ENCODE measurements around the gene ZBED4.

ZBED4 gene

DNA sequence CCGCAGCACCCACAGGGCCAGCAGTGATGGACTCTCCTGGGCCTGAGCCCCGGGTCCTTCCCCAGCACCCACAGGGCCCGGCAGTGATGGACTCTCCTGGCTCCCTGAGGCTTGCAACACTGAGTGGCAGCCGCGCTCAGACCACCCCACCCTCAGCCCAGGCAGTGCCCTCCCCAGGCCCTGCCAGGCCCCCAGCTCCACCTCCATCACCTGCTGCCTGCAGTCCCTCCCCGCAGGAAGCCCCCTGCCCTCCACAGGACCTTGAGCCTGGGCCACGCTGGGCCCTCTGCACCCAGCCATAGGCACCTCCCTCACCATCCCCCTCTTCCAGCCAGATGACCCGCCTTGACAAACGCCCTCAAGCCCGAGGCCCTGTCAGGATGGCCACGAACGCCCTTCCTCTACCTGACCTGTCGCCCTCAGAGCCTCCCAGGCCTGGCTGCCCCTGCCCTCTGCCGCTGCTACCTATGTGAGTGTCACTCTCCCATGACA, 53.2 kb downstream of the ZBED4 start:
- DNase-seq, result no peak

DNA sequence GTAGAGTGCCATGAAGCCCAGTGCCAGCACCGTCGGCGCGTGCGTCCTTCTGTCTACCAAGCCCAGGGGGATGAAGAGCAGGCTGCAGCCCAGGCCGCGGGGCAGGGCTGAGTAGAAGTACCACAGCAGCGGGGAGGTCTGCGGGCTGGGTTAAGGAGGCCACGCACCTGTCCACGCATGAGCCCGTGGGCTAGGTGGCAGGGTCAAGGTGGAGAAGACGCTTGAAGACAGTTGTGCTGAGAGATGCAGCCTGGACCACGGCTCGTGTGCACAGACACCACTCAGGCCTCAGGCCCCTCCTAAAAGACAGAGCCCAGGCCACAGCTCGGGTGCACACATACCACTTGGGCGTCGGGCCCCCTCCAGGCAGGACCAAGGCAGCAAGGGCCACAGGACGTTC, 54.2 kb downstream of the ZBED4 start:
- no peak for DNase-seq

DNA sequence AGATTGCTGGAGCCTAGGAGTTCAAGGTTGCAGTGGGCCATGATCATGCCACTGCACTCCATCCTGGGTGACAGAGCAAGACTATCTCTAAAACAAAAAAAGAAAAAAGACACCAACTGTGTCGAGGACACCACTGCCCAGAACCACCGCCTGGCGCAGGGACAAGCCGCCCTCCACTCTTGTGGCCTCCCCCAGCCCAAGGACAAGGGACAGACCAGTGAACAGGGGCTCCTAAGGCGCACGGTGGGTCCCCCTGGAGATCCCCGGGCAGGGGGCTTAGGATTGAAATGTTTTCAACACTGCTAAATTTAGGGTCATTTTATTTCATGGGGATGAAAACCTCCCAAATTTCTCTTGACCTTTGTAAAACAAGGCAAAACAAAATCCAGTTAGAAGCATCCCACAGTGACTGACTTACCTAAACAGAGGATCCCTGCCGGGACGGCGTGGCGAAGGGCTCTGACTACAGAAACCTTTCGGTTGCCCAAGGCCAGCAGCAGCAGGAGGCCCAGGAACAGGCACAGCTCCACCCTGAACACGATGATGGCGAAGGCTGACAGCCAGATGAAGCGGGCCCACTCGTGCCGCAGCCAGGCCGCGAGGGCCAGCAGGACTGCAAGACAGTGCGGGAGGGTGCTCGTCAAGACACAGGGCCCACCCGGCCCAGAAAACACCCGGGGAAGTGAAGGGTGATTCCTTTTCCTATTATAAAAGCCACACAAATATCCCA, 56.0 kb downstream of the ZBED4 start:
- no peak for DNase-seq

DNA sequence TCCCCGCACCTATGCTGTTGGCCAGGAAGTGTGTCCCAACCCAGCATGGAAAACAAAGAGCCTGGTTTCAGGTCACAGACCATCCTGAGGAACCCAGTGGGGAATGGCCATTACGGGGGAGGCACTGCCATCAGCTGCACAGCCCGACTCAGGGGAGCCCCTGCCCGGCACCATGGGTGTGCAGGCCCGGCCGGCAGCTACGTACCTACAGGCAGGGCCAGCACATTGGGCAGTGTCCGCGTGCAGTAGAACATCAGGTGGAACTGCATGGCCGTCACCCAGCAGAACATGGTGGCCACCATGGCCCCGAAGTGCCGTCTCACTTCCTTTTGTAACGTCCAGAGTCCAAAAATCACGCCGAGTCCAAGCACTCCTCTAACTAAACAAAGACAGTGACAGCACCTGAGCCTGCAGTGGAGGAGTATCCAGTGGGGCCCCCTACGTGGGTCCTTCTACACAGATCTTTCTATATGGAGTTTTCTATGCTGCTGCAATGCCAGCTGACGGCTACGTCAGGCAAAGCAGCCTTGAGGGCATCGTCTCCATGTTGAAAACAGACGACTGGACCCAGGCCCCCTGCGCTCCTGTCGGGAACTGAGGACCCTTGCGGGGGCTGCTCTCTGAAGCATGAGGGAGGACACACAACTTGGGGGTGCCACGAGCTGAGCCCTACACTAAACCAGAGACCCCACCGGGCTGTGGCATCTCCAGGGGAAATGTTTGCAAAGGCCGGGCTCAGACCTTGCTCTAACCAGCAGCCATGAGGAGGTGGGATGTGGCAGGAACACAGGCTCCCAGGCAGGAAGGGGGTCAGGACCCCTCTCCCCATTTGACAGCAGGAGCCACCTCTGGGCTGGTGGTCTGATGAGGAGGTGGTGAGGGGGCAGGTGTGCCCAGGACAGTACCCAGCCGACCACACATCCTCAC, 56.8 kb downstream of the ZBED4 start:
- DNase-seq, result no peak

DNA sequence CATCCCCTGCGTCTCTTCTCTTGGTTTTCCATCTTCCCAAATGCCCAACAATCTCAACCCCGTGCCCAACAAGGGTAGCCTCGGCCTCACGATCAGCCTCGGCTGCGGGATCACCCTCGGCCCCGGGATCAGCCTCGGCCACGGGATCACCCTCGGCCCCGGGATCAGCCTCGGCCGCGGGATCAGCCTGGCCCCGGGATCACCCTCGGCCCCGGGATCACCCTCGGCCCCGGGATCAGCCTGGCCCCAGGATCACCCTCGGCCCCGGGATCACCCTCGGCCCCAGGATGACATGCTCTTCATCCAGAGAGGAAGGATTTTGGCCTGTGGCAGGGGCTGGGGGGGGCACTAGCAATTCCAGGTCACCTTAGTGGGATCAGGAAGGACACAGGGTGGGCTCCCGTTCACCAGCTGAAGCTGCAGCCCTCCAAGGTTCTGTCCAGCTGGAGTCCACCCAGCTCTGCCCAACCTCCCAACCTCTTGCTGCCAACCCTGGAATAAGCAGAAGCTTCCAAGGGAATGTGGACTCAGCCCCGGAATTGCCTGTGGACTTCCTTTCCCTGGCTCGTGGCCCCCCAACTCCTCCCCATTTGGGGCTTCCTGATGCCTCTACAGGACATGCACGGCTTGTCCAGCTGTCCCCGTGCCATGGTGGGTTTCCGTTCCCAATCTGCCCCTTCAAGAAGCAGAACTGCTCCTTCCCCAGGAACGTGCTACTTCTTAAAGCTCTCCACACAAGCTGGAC, 58.4 kb downstream of the ZBED4 start:
- DNase-seq, result no peak

DNA sequence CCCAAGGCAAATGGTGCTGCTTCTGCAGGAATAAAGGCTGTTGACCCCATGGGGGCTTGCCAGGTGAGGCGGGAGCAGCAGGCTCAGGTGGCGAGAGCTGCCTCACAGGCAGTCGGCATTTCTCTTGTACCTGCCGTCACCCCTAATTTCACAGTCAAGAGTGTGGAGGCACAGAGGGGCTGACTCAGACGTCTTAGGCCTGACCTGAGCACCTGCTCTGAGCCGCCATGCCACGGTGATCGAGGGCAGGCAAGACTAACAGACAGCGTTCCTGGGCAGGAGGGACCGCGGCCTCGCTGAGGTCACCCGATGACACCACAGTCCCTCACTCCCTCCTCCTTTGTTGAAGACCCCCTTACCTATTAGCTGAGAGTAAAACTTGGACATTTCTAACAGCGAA, 59.4 kb downstream of the ZBED4 start:
- no peak for DNase-seq

DNA sequence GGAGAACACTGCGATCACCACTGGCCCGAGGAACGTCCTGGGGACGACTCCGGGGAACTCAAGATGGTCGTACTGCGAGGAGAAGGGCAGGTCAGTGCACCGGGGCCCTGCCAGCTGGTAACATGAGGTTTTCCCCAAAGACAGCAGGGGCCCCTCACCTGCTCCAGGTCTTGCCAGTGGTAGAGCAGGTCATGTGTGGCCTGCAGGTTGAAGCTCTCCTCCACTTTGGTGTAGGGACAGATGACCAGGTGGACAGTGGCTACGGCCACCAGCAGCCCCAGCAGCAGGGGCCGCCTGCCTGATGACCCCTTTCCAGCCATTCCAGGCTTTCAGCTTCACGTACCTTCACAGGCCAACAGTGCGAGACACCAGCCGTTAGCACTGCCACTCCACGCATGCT, 59.8 kb downstream of the ZBED4 start:
- DNase-seq, result no peak

DNA sequence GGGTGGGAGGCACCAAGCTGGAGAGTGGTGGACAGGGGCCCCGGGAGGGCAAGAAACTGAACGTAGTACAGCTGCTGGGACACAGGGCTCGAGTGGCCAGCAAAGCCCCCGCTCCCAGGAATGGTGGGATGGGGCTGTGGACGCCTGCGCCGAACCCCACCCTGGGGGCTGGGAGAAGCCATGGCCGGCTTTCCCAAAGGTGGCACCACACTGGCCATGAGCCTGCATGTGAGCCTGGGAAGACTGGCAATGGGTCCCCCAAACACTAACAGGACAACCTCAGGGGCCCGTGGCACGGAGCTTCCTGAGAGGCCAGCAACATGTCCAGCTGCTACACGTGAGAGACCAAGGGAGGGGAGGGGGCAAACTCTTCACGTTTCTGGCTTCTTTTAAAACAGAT, 60.6 kb downstream of the ZBED4 start:
- no peak for DNase-seq

DNA sequence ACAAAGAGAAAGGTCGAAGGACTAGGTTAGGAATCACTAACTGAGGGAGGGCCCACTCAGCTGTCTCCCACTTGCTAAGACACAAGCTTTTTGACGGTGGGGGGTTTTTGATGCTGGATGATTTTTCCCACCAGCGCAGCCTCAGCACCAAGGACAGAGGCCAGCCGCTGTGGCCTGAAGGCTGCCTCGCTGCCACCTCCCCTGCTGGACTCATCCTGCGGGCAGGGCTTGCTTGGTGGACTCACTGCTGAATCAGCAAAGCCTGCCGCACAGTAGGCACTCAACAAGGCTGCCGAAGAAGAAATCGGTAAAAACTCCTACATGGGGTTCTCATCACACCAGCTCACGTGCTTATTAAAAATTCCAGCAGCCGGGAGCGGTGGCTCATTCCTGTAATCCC, 62.0 kb downstream of the ZBED4 start:
- DNase-seq, result no peak

DNA sequence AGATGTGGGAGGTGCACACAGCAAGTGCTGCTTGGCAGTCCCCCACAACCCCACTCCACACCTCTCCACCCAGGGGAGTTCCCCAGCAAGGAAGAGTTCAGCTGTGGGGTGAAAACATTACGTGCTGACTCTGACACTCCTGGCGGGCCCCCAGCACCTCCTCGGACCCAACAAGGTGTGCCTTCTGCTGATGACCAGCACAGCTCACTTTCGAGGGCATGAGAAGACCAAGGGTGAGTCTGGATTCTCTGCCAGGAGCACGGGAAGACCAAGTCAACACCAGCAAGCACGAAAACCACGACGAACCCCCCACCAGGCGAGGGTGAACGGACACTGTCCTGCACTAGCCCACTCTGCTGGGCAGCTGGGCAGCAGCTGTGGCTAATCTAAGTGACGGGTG, 63.2 kb downstream of the ZBED4 start:
- DNase-seq, result no peak

DNA sequence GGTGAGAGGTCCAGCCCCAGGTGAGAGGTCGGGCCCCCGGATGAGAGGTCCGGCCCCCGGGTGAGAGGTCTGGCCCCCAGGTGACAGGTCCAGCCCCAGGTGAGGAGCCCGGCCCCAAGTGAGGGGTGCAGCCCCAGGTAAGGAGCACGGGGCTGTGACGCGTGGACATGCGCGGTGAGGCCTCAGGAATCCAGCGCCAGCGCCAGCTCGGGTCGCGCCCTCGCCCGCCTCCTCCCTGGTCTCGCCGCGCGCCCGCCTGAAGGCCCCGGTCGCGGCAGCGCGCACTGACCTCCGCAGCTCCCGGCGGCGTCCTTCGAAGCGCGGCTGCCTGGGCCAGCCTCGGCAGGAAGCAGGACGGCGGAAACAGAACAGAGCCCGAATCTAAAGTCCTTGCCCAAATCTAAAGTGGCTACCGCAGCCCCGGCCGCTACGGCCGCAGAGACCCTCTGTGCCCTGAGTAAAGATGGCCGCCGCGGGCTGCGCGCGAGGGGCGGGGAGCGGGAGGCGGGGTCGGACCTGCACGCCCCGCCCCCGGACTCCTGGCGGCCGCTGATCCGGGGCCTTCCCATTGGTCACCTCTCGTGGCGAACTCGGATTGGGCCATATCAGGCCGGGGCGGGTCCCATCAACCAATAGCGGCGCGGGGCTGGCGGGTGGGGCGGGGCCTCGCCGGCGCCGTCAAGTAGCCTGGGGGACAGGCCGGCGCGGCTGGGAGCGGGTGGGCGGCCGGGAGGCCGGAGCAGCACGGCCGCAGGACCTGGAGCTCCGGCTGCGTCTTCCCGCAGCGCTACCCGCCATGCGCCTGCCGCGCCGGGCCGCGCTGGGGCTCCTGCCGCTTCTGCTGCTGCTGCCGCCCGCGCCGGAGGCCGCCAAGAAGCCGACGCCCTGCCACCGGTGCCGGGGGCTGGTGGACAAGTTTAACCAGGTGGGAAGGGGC, 64.6 kb downstream of the ZBED4 start, which contains the start of the genes ALG12 and CRELD2:
Gene ALG12 (minus strand): TSS at position 465 of the 937 bp plus-strand sequence. CDS start 4,673 bp downstream, outside the sequence.
Gene CRELD2 (plus strand): TSS at position 661 of the 937 bp plus-strand sequence. CDS start 136 bp downstream, at position 797.
- DNase-seq, result peak; percentile 96

DNA sequence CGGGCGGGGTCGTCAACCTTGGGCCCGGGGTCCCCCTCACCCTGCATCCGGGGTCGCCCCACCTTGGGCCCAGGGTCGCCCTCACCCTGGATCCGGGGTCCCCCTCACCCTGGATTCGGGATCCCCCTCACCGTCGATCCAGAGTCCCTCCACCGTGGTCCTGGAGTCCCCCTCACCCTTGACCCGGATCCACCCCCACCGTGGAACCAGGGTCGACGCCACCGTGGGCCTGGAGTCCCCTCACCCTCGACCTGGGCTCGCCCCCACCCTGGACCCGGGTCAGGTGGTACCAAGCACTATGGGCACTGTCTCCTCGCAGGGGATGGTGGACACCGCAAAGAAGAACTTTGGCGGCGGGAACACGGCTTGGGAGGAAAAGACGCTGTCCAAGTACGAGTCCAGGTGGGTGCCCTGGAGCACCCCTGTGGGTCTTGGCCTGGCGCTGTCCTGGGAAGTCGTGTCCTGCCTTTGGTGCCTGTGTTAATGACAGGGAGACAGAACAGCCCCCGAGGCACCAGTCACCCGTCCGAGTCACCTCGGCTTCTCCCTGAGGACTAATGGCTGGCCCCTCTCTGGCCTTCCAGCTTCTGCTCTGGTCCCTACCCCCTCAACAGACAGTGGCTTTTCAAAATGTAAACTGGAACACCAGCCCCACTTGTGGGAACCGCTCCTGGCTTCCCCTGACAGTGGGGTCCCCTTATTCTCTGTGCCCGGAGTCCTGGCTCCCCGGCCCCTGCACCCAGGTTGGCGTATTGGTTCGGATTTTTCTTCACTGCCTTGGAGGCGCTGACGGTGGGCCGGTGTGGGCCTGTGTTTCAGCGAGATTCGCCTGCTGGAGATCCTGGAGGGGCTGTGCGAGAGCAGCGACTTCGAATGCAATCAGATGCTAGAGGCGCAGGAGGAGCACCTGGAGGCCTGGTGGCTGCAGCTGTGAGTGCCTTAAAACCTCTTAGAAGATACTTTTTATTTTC, 65.6 kb downstream of the ZBED4 start:
- no peak for DNase-seq

DNA sequence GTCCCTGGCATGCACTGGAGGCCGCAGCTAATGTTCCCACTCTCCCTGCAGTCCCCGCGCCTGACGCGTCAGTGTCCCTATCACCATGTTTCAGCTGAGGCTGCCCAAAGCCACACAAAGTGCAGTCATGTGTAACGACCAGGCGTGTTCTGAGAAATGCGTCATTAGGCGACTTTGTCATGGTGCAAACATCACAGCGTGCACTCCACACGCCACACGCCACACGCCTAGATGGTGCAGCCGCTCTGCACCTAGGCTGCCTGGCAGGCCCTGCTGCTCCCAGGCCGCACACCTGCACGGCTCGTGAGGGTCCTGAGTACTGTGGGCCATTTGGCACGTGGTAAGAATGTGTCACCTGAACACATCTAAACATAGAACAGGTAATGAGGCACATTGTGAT, 67.2 kb downstream of the ZBED4 start:
- DNase-seq, result no peak

DNA sequence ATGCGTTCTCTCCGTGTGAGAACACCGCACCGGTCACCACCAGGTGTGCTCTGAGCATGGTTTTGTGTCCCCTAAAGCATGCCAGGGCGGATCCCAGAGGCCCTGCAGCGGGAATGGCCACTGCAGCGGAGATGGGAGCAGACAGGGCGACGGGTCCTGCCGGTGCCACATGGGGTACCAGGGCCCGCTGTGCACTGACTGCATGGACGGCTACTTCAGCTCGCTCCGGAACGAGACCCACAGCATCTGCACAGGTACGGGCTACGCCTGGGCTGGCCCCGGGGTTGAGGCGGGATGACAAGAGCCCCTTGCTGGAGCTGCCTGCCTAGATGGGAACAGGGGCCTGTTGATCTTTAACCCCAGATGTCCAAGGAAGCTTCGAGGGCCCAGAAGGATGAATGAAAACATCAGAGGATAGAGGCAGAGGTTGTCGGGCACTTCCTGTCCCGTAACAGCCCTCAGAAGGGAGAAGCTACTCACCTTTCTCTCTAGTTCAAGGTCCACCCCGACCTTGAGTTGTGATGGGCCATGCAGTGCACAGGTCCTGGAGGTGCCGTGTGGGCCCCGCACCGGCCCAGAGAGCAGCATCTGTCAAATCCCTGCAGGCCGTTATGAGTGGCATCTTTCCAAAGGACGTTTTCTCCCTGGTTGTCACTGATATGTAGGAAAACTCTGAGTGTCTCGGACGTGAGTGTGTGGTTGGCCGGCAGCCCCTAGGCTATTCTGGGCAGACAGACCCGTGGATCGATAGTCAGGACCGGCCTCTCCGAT, 68.0 kb downstream of the ZBED4 start:
- no peak for DNase-seq

DNA sequence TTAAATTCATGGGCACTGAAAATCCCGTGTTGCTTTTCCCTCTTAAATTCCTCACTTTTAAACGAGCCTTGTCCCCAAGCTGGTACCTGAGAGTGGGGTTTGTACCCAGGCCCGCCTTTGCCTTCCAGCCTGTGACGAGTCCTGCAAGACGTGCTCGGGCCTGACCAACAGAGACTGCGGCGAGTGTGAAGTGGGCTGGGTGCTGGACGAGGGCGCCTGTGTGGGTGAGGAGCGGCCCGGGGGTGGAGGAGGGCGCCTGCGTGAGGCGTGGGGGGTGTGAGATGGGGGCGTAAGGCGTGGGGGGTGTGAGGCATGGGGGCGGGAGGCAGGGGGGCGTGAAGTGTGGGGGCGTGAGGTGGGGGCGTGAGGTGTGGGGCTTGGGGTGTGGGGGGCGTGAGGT, 68.8 kb downstream of the ZBED4 start:
- no peak for DNase-seq

DNA sequence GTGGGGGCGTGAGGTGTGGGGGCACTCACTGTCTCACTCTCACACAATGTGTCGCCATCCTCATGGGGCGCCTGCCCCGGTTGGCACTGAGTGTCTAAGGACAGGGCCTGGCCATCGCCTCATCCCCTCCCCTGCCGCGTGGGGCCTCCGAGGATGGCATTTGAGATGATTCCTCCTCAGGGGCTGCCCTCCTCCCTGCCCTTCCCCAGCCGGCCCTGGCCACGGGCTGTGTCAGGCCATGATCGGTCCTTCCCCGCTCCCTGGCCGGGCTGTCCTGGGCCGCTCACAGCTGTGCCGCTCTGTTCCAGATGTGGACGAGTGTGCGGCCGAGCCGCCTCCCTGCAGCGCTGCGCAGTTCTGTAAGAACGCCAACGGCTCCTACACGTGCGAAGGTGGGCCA, 69.3 kb downstream of the ZBED4 start:
- no peak for DNase-seq

DNA sequence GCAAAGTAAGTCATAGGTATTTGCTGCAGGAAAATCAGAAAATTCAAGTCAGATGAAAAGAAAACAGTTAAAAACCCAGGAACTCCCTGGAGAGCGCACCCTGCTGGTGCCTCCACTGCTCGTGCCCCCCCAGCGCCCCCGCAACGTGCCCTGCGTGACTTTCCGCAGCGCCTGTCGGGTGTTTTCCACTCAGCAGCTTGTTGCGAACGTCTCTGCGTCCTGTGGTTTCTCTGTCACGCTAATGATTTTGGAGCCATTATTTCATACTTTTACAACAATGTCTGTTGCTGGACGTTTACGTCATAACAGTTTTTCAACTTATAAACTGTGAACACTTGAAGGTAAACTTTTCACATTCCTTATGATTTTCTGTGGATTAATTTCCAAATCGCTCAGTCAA, 69.8 kb downstream of the ZBED4 start:
- peak; percentile 51 for DNase-seq

DNA sequence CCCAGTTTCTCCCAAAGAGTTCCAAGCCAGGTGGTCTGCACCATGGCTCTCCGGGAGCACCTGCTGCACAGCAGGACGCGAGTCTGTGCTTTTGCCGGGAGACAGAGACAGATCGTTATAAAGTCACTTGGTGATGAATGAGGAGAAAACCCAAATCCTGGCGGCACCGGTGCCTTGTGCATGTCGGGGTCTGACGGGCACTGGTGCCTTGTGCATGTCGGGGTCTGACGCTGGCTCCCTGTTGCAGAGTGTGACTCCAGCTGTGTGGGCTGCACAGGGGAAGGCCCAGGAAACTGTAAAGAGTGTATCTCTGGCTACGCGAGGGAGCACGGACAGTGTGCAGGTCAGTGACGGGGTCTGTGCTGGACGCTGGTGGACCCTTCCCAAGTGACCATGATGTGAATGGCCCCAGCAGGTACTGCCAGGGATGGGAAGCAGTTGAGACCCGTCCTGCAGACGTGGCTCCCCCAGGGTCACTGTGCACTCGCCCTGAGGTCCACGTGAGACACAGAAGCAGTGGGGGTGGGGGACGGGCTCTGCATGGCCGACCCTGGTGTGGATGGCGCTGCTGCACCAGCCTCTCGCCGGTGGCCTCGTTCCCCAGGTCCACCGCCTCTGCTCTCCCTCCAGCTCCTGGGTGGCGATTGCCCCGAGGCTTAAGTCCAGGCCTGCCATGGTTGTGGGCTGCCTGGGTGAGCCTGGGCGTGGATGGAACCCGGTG, 70.6 kb downstream of the ZBED4 start:
- no peak for DNase-seq

DNA sequence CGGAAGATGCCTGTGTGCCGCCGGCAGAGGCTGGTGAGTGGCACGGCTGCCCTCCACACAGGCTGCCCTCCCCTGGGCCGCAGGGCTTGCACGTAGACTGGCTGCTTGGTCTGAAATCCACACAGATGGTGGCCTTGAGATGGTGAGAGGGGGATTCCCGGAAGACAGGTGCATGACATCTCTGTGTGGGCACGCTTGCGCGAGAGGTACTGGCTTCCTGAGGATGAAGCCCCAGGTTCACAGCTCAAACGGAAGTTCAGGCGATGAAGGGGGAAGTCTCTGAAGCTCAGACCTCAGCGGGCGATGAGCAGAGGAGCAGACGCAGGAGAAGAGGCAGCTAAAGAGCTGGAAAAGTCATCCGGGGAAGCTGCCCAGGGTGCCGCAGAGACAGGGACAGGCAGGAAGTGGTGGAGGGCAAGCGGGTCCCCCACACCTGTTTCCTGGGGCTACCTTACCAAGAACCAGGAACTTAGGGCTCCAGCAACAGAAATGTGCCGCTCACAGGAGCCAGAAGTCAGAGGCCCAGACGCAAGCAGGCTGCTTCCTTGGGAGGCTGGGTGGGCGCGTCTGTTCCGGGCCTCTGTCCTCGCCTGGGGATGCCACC, 72.0 kb downstream of the ZBED4 start:
- peak; percentile 90 for DNase-seq
